Effector memory CD4-positive, alpha-beta T cell (primary cell): ENCODE data around the gene ZNF500.

Experiments
- DNase-seq, 3 donors: peaks; one replicate each; pipeline ENCODE4 v3.0.0-alpha.2; 2020
- H3K27ac ChIP-seq: 2 replicates; pipeline ENCODE4 v1.7.0; 2013; ENCODE audit warnings: mild to moderate bottlenecking, low read length, moderate library complexity; ENCODE audit not compliant: insufficient read depth, poor library complexity, severe bottlenecking
- H3K27me3 ChIP-seq: replicated peaks from 2 replicates; pipeline ENCODE4 v1.7.0; 2013; ENCODE audit warnings: mild to moderate bottlenecking, low read length; ENCODE audit not compliant: insufficient read depth, control insufficient read depth, poor library complexity, severe bottlenecking
- H3K36me3 ChIP-seq: 2 replicates; pipeline ENCODE4 v1.7.0; 2013; ENCODE audit warnings: mild to moderate bottlenecking, low read length, moderate library complexity; ENCODE audit not compliant: control insufficient read depth, insufficient read depth
- H3K4me1 ChIP-seq: 2 replicates; pipeline ENCODE4 v1.7.0; 2013; ENCODE audit warnings: low read length, mild to moderate bottlenecking; ENCODE audit not compliant: control insufficient read depth, insufficient read depth, poor library complexity, severe bottlenecking
- H3K4me3 ChIP-seq: 2 replicates; pipeline ENCODE4 v1.7.0; 2013; ENCODE audit warnings: low read length, low read depth, mild to moderate bottlenecking; ENCODE audit not compliant: insufficient read depth, poor library complexity, severe bottlenecking
- H3K9me3 ChIP-seq: 2 replicates; pipeline ENCODE4 v1.7.0; 2013; ENCODE audit warnings: mild to moderate bottlenecking, low read length, moderate library complexity; ENCODE audit not compliant: control insufficient read depth

Gene ZNF500

DNA sequence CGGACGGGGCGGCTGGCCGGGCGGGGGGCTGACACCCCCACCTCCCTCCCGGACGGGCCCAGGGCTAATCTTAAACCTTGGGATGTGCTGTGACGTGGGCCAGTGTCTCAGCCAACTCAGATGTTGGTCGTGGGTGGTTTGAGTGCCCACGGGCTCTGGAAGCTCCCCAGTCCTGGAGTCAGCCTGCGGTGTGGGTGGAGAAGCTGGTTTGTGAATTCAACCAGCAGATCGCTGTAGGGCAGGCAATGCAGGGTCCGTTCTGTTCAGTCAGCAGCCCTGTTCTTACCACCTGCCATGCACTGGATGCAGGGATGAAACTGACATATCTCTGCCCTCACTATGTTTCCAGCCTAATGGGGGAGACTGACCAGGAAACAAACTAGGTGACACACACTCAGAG lies 8.0 kb upstream of the ZNF500 start:
- no peaks in the 10 kb centered on the region for H3K27me3 ChIP-seq
- no peaks in the 10 kb centered on the region for H3K4me1 ChIP-seq
- H3K9me3 ChIP-seq = no peaks in the 10 kb centered on the region
- no peak overlapping the region for H3K4me3 ChIP-seq
- no peak overlapping the region for H3K27ac ChIP-seq
- DNase-seq = no peak
- no peaks in the 10 kb centered on the region for H3K36me3 ChIP-seq

DNA sequence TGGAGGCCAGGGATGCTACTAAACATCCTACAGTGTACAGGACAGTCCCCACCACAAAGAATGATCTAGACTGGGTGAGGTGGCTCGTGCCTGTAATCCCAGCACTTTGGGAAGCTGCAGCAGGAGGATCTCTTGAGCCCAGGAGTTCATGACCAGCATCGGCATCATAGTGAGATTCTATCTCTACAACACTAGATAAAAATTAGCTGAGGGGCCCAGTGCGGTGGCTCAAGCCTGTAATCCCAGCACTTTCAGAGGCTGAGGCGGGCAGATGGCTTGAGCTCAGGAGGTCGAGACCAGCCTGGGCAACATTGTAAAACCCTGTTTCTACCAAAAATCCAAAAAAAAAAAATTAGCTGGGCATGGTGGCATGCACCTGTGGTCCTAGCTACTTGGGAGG lies 5.4 kb upstream of the ZNF500 start:
- peaks cover 9% of the 10 kb centered on the region for H3K4me1 ChIP-seq
- no peak overlapping the region for H3K27ac ChIP-seq
- H3K9me3 ChIP-seq = no peaks in the 10 kb centered on the region
- no peak overlapping the region for H3K4me3 ChIP-seq
- no peaks in the 10 kb centered on the region for H3K36me3 ChIP-seq
- H3K27me3 ChIP-seq = no peaks in the 10 kb centered on the region
- no peak for DNase-seq

DNA sequence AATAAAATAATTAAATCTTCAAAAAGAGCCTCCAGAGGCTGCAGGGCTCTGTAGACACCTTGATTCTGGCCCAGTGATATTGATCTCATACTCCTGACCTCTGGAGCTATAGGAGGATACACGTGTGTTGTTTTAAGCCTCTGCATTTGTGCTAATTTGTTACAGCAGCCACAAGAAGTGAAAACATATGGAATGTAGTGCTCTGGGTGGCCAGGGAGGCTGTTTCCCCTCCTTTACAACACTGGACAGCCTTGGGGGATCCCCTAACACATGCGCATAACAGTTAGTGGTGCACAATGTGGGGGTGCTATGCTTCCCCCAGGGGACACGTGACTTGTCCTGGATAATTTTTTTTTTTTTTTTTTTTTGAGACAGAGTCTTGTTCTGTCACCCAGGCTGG lies 4.7 kb upstream of the ZNF500 start:
- DNase-seq = no peak
- Histone ChIP-seq H3K27ac (no peak overlapping the region), H3K9me3 (no peaks in the 10 kb centered on the region), H3K4me1 (peaks cover 11% of the 10 kb centered on the region), H3K36me3 (no peaks in the 10 kb centered on the region), H3K4me3 (no peak overlapping the region), H3K27me3 (no peaks in the 10 kb centered on the region)

DNA sequence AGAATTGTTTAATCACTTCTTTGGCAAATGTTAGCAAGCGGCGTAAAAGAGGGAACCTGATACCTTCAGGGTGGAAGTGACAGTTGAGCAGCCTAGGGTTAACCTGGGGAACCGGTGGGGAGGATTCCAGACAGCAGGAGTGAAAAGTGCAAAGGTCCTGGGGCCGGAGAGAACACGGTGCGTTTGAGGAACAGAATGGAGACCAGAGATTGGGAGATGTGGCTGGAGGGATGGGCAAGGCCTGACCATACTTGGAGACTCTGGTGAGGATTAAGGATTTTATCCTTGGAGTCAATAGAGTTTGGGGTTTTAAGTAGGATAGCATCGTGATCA lies 2.3 kb upstream of the ZNF500 start:
- DNase-seq = no peak
- Histone ChIP-seq H3K27ac (peak overlapping the region; percentile 56), H3K4me3 (no peak overlapping the region), H3K9me3 (no peaks in the 10 kb centered on the region), H3K36me3 (no peaks in the 10 kb centered on the region), H3K27me3 (no peaks in the 10 kb centered on the region), H3K4me1 (peaks cover 11% of the 10 kb centered on the region)

DNA sequence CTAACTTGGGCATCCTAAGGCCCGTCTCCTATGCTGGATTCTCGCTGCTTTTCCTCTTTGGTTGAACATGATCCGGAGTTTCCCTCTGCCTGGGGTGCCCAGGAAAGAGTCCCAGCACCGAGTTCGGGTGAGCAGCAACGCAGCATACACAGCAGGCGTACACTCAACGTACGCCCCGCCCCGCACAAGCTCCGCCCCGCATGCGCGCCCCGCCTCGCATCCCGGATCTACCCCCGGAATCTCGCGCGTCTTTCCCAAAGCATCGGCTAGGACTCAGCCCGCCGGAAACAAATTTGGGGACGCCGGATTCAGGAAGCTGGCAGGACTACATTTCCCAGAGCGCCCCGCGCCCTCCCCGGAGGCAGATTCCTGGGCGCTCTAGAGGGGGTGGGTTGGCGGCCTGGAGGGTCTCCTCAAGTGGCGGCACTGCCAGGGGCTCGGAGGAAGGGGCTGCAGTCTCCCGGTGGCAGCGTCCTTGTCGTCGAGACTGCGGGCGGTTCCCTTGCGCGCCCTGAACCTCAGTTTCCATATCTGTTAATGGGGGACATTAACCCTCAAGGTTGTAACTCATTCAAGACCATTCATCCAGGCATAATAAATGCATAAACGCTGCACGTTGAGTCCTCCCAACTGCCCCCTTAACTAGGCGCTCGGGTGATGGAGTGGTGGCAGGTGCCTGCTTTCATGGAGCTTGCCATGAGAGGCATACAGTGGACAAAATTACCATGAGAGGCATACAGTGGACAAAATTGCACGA lies 1.8 kb upstream of the ZNF500 start:
- Histone ChIP-seq H3K9me3 (no peaks in the 10 kb centered on the region), H3K27ac (peak overlapping the region; percentile 56), H3K4me3 (peak overlapping the region; percentile 47), H3K36me3 (peaks cover 4% of the 10 kb centered on the region), H3K27me3 (no peaks in the 10 kb centered on the region), H3K4me1 (peaks cover 11% of the 10 kb centered on the region)
- DNase-seq = peak; percentile 66 to 76 (median 72)

DNA sequence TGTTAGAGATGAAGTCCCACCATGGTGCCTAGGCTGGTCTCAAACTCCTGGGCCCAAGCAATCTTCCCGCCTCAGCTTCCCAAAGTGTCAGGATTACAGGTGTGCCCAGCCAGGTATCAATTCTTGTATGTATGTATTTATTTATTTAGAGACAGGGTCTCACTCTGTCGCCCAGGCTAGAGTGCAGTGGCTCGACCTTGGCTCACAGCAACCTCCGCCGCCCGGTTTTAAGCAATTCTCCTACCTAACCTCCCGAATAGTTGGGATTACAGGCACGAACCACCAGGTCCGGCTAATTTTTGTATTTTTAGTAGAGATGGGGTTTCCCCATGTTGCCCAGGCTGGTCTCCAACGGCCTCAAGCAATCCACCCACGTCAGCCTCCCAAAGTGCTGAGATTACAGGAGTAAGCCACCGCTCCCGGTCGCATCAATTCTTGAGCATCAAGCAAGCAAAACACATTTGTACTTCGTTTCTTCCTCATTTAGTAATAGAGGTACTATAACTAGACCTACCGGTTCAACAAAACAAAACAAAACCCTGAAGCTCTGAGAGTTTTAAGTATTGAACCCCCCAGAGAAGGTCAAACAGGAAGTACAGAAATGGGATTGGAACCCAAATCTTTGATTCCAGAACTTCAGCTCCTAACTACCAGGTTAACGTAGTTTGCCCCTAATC lies 1.0 kb upstream of the ZNF500 start:
- Histone ChIP-seq H3K4me3 (peak overlapping the region; percentile 47), H3K36me3 (peaks cover 10% of the 10 kb centered on the region), H3K9me3 (no peaks in the 10 kb centered on the region), H3K27ac (peak overlapping the region; percentile 56), H3K27me3 (no peaks in the 10 kb centered on the region), H3K4me1 (peaks cover 11% of the 10 kb centered on the region)
- DNase-seq = peak in 1 of 3 donors; percentile 9

DNA sequence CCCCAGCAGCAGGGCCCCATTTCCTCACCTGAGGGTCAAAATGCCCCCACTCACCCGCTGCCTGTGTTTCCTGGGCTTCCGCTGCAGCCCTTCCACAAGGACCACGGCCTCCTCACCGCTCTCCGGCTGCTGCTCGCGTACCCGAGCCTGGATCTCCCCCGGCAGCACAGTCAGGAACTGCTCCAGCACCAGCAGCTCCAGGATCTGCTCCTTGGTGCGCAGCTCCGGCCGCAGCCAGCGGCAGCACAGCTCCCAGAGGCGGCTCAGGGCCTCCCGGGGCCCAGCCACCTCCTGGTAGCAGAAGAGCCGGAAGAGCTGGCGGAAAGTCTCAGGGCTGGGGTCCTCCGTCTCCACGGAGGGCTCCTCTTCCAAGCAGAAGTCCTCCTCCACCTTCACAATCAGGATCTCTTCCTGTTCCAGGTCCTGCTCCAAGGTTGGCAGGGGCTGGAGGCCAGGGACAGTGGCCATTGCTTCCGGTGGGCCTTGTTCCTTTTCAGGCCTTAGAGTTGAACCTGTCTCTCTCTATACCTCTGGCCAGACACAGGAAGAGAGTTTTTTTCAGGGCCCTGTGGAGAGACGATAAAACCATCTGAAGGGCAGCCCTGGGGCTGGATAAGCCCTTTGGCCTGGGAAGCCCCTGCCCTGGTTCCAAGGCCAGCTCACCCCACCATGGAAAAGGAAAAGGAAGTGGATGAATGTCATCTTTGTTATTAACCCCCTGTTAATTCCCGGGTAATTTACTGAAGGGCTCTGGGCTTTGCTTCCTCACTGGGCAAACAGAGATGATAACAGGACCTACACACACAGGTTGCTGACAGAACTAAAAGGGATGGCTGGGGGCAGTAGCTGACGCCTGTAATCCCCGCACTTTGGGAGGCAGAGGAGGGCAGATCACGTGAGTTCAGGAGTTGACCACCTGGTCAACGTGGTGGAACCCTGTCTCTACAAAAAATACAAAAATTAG lies 1.2 kb downstream of the ZNF500 start:
- Histone ChIP-seq H3K27me3 (no peaks in the 10 kb centered on the region), H3K4me3 (peak overlapping the region; percentile 85), H3K4me1 (peaks cover 11% of the 10 kb centered on the region), H3K36me3 (peaks cover 21% of the 10 kb centered on the region), H3K27ac (peak overlapping the region; percentile 71), H3K9me3 (no peaks in the 10 kb centered on the region)
- no peak for DNase-seq

DNA sequence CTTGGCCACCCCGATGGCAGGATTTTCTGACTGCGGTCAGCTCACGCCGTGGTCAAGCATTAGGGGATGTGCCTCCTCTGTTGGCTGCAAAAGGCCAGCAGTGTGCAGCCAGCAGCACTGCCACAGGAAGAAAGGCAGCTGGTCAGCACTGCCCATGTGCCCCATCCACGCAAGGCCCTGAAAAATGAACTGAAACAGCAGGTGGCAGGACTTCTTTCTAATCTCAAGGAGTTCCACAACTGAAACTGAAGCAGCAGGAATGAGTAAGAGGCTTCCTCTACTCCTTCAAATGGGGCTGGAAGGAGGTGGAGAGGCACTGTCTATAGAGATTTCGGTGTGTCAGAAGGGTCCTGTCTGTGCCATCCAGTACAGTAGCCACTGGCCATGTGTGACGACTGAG lies 3.2 kb downstream of the ZNF500 start:
- Histone ChIP-seq H3K36me3 (peaks cover 39% of the 10 kb centered on the region), H3K27ac (no peak overlapping the region), H3K4me1 (peaks cover 11% of the 10 kb centered on the region), H3K9me3 (no peaks in the 10 kb centered on the region), H3K4me3 (no peak overlapping the region), H3K27me3 (no peaks in the 10 kb centered on the region)
- no peak for DNase-seq

DNA sequence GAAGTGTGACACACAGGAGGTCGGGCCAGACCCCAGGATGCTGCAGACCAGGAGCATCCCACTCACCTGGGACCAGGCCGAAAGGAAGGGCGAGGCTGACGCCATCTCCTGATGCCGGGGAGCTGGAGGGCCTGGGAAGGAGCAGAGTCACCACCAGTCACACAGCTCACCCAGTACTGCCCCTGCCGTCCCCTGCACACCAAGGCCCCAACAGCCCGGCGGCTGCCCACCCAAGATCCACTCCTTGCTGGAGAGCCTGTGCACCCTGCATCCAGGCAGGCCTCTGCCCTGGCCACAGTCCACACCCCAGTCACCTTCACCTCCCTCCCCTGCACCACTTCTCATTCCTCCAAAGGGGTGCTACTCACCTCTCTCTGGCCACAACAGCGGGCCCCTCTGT lies 4.8 kb downstream of the ZNF500 start:
- DNase-seq = no peak
- Histone ChIP-seq H3K4me1 (peaks cover under 1% of the 10 kb centered on the region), H3K4me3 (no peak overlapping the region), H3K27ac (no peak overlapping the region), H3K27me3 (no peaks in the 10 kb centered on the region), H3K36me3 (peaks cover 50% of the 10 kb centered on the region), H3K9me3 (no peaks in the 10 kb centered on the region)
